ENCODE results near the gene WNT16. TPM values are rescaled to one million over a fixed set of nuclear protein-coding genes. Genes with fewer than 3 reads are reported as not detected.

WNT16 gene
- total RNA-seq, 2 donors from 2014 or later: not detected

GRCh38 chr7:121390109-121390508, 61.3 kb downstream of the WNT16 start:
- Histone ChIP-seq H3K4me3 (no peak overlapping the region), H3K27me3 (no peaks in the 10 kb centered on the region), H3K27ac (no peak overlapping the region), H3K4me1 (peaks cover 59% of the 10 kb centered on the region), H3K9me3 (no peaks in the 10 kb centered on the region), H3K36me3 (replicated peaks in 1 of 2; ENCODE audit: insufficient read depth in 1 of 2, low read depth in 2 of 2) (no peaks in the 10 kb centered on the region)
- ATAC-seq: no peak
- TF ChIP-seq CTCF (IDR thresholded peaks at IDR 0.05) (no peak), POLR2A (IDR thresholded peaks at IDR 0.05) (no peak)
- no peak for DNase-seq
- intact Hi-C loops (cut with DNase I): no loop called here

GRCh38 chr7:121390617-121391016, 61.8 kb downstream of the WNT16 start:
- intact Hi-C loops (cut with DNase I): no loop called here
- peaks cover 54% of the 10 kb centered on the region for H3K4me1 ChIP-seq
- WGBS, 2 donors: 58 to 67% methylated on average over 2 of the region's 2 CpGs
- DNase-seq (no peak), ATAC-seq (no peak)
- no peak overlapping the region for H3K27ac ChIP-seq
- H3K36me3 ChIP-seq (replicated peaks in 1 of 2; ENCODE audit: insufficient read depth in 1 of 2, low read depth in 2 of 2): no peaks in the 10 kb centered on the region
- no peak for TF ChIP-seq POLR2A (IDR thresholded peaks at IDR 0.05)
- no peak for TF ChIP-seq CTCF (IDR thresholded peaks at IDR 0.05)
- no peak overlapping the region for H3K4me3 ChIP-seq
- H3K9me3 ChIP-seq: no peaks in the 10 kb centered on the region
- H3K27me3 ChIP-seq: no peaks in the 10 kb centered on the region

Other genes starting within 250 kb of the WNT16 start
- 10 to 100 TPM; 33.6 to 69.3 TPM for gene FAM3C, start 67.3 kb downstream of the WNT16 start, total RNA-seq